Amniotic stem cell (primary cell): ENCODE results near the gene FBXO10.
"Not testable (repeated sequence)": the region's sequence is repeated elsewhere in the genome, so short reads cannot be mapped to it uniquely, and the experiment has no call there.

Source experiments
- DNase-seq: peaks from one replicate; lab custom pipeline; 2025; lab: John Stamatoyannopoulos, UW

FBXO10 gene

DNA sequence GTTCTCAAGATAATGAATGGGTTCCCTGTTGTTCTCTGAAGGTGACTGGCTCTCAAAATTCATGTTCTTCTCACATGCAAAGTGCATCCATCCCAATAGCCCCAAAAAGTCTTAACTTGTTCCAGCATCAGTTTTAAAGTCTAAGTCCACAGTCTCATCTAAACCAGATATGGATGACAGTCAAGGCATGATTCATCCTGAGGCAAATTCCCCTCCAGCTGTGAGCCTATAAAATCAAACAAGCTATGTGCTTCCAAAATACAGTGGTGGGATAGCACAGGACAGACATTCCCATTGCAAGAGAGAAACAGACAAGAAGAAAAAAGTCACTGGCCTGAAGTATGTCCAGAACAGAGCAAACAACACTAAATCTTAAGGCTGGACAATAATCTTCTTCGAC is 25.4 kb downstream of the FBXO10 start:
- DNase-seq, result no peak

DNA sequence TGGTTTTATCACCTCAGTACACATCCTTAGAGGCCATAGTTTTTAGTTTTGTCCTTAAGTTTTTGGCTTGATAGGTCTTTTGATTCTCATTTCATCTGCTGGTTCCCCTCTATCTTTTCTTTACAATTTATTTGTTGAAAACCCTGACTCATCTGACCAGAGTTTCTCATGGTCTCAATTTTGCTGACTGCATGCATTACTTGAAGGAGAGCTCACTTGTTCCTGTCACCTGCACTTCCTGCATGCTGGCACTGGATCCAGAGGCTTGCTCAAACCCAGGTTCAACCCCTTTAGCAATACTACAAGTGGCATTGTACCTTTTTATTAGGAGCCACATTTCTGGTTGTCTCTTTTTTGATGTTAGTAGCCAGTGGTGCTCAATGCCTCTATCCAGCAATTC is 26.7 kb downstream of the FBXO10 start:
- no peak for DNase-seq

DNA sequence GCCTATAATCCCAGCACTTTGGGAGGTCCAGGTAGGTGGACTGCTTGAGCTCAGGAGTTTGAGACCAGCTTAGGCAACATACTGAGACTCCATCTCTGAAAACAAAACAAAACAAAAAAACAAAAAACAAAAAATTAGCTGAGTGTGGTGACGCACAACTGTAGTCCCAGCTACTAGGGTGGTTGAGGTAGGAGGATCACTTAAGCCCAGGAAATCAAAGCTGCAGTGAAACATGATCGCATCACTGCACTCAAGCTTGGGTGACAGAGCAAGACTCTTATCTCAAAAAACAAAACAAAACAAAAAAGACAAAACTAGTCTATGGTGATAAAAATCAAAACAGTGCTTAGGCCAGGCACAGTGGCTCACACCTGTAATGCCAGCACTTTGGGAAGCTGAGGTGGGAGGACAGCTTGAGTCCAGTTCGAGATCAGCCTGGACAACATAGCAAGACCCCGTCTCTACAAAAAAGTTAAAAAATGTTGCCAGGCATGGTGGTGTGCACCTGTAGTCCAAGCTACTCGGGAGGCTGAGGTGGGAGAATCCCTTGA is 28.8 kb downstream of the FBXO10 start:
- no peak for DNase-seq

DNA sequence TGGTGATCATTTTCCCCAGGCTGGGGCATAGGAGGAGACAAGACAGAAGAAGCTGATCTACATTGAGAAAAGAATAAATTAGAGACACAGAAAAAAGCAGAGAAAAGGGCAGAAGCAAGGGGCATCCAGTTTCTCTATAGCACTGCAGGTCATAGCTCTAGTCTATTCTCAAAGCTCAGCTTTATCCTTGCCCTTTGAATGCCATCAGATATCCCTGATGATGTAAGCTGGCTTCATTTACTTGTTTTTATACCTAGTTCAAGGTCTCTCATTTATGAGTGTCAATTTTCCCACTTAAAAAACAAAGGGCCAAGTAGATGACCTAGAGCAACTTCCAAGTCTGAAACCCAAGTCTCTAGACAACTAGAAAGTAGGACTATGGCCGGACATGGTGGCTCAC is 32.7 kb downstream of the FBXO10 start:
- no peak for DNase-seq

DNA sequence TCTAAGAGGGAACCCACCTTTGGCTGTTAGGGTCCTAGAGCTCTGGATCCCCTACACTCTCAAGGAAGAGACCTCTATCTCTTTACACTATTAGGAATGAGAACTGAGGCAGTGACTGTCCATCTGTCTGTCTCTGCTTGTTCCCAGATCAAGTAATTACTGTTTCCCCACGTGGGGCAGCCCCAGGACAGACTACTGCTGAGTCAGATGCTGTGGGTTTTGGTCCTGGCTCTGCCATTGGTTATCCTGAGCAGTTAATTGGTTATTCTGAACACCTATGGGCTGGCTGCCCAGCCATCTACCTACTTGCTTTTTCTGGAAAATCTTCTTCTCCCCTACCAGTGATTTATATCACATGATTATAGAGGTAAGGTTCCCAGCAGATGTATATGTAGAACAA is 33.3 kb downstream of the FBXO10 start:
- DNase-seq, result no peak

DNA sequence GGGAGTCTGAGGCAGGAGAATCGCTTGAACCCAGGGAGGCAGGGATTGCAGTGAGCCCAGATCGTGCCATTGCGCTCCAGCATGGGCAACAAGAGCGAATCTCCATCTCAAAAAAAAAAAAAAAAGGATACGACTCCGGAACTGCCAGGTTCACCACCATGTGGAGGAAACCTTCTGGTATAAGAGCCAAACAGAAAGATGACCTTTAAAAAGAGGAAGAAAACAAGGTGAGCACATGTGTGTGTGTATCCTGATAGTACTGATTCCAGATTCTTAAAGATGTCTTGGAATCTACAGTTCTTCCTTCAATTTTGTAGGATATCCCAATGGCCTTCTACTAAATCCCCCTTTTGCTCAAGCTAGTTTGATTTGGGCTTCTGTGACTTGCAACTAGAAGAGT is 33.7 kb downstream of the FBXO10 start:
- DNase-seq, result no peak

DNA sequence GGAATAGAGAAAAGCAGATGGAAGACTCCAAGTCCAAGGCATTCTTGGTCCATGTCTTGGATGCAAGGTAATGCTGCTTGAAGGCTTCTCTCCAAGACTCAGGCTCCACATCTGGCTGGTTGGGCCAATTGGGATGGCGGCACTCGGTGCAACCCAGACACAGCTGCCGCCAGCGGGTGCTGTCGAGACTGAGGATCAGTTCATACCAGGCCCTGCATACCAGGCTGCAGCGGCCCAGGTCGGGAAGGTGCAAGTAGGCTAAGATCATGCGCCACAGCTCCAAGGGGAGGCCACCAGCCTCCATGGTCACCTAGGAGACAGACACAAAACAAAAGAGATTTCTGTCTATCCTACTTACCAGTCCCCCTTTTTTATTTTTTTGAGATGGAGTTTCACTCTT is 34.7 kb downstream of the FBXO10 start:
- DNase-seq, result no peak

DNA sequence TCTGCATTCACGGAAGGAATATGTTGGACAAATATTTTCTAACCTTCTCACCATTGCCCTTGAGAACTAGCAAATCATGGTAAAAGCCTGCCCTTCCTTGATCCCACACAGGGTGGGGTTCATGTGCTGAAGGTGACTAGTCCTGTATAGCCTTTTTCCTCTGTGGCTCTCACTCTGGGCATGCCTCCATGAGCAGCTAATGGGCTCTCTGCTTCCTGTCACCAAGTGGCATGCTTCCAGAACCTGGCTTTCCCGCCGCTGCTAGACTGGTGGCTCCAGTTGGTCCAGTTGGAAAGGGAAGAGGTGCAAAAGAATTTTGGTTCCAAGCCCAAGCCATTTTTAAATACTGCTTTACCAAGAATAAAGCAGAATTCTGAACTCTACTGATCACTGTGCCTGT is 35.5 kb downstream of the FBXO10 start:
- no peak for DNase-seq

DNA sequence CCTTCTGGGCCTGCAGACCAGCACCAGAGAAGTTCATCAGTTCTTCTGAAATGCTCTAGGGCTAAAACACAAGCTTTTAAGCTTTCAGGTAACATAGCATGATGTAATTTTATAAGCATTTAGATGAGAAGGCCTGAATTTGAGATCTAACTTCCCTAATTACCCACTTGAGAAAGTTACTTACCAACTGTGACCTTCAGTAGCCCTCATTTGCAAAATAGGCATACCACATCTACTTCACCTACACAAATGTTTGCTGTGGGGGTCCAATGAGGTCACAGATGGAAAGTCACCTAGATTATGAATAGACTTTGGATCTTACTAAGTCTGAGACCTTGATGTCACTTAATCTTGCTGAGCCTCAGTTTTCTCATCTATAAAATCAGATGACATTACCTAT is 36.5 kb downstream of the FBXO10 start:
- DNase-seq, result no peak

DNA sequence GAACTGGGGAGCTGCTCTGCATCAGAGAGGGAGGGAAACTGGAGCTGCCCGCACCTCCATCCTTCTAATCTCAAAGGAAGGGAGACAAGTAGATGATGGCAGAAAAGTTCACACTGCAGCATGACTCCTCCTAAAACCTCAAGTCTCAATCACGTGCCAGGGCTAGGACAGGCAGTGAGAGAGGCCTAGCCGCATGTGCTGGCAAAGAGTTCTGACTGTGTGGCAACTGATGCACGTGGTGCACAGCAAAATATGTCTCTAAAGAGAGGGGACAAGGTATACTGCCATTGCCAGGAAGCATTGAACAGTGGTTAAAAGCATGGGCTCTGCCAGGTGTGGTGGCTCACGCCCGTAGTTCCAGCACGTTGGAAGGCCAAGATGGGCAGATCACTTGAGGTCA is 38.1 kb downstream of the FBXO10 start:
- DNase-seq, result no peak

DNA sequence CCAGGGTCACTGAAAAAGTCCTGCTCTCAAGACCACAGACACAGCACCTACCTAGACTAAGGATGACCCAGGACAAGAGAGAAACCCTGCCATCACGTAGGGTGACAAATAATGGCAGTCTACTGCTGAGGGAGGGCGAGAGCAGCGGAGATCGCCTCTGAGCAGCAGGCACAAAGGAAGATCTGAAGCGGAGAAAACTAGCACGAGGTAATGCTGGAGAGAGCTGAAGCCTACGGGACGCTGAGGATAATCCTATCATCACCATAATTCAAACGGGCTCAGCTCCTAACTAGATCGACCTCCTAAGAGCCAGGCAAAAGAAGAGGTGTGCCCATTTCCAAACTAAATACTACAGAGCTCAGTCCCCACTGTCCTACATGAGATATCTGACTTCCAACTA is 41.3 kb downstream of the FBXO10 start:
- no peak for DNase-seq

DNA sequence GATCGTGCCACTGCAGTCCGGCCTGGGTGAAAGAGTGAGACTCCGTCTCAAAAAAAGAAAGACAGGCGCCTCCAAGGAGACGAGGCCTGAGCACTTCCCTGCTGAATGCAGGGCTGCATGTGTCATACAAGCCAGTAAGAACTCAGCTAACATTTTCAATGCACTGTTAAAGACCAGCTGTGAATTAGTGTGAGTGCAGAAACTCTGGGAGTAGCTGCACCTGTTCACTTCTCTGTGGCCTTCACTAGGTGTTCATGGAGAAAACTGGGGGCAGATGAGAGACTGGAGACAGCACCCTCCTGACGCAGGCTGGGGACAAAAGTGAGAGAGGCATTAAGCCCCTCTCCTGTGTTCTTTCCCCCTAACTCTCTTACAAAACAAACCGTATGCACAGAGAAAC is 41.8 kb downstream of the FBXO10 start:
- no peak for DNase-seq

DNA sequence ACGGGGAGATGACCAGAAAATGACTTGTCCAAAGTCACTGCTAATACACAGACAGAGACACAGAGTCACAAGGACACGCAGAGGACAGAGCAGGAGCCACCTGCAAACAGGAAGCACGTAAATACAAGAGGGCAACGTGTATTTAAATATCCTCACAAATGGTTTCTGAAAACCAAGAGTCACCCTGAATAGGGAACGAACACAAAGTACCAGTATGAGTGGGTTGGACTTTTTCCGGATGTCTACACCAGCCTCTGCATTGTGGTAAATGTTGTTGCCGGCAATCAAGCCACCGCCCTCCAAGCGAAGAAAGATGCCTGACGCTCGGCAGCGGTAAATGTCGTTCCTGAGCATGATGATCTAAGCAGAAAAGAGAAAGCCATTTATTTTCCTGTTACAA is 44.5 kb downstream of the FBXO10 start:
- DNase-seq, result no peak

DNA sequence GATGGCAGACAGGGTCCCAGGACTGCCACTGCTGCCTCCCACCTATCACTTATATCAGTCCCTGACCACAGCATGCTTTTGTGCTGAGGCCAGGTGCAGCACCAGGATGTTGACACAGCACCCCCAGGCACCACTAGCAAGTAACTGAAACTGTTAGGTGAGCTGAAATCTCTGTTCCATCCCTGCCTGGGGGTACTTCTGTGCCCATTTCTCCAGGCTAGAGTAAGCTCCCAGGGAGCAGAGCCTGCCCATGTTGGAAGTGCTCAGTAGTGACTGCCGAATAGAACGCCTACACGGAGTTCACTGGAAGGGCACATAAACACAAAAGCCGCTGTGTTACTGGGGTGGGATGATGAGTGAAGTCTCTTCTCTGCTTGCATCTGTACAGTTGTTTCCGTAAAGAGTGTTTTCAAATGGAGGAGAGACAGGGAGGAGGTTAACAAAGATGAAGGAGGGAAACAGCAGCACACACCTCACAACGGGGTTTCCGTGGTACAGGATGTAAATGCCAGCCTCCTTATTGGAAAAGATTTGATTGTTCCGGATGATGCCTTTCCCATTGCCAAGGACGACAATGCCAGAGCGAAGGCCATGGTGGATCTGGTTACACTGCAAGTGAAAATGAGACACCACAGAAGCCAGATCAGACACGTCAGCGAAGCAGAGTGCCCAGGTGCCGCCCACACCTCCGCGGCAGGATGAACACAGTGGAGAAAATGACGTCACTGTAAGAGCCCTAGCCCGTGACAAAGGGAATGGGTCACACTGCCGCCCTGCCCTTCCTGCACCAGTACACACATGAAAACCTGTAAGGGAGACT is 47.3 kb downstream of the FBXO10 start:
- no peak for DNase-seq

DNA sequence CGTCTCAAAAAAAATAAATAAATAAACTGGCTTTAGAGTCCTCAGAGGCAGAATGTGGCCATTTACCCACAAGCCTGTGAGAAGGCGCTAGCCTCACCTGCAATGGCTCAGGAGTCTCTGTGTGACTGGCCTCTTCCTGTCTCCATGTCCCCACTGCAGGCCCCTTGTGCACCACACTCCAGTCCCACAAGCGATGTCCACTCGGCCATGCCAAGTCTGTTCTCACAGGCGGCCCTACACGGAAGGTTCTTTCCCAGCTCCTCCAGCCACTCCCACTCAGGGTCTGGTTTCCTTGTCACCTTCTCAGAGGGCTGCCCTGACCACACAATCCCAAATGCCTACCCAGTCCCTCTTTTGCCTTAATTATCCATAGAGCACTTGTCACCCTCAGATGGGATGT is 52.3 kb downstream of the FBXO10 start:
- no peak for DNase-seq

DNA sequence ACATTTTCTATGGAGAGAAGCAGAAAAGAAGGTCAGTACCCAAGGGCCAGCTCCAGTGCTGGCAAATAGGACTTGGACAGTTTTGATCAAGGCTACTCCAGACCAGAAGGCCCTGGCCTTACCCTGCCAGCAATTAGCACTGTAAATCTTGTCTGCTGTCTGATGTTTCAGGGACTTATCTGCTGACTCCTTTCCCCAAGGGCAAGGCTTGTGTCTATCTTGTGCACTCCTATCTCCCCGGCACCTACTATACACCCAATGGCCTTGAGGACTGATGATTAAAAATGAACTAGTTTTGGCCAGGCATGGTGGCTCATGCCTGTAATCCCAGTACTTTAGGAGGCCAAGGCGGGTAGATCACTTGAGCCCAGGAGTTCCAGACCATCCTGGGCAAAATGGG is 53.2 kb downstream of the FBXO10 start:
- no peak for DNase-seq

DNA sequence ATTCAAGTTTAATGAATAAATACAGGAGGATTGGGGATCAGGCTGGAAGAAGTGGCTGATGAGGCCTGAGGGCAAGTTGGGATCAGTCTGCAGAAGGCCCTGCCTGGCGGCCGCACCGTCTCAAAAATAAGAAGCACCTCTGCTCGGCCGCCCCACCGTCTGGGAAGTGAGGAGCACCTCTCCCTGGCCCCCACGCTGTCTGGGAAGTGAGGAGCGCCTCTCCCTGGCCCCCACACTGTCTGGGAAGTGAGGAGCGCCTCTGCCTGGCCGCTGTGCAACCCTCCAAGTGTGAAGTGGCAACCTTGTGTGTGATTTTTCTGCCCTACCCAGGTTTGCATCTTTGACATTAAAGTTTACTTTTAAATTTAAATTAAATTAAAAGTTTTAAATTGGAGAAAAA is 55.1 kb downstream of the FBXO10 start:
- no peak for DNase-seq

DNA sequence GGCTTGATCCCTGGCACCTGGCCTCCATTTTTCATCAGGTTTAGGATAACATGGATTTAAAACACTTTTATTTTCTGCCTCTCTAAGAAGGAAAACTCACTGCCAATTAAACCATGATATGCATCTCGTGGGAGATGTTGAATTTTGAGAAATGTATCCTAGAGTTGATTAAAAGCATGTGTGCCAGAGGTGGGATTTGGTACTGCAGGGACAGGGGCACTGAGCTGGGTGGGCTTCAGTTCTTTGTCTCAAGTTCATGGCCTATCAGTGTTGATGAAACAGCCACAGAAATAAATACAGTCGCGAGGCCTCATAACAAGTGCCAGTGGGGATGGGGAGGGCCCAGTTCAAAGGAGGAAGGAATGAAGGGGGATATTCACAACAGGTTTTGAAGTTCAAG is 55.5 kb downstream of the FBXO10 start:
- no peak for DNase-seq

DNA sequence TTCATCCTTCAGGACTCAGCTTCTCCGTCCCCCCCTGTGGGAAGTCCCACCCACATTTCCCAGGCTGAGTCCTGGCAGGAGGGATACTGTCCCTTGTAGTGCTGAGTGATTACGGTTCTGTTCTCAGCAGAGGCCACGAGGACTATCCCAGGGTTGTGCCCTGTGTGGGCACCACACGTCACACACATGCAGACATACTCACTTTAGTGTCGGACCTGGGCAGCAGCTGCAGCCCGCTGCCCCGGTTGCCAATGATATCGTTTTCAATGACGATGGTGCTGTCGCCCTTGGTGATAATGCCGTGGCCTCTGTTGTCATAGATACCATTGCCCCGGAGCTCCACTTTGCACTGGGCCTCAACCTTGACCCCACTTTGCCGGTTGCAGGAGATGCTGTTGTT is 58.3 kb downstream of the FBXO10 start:
- DNase-seq, result no peak

DNA sequence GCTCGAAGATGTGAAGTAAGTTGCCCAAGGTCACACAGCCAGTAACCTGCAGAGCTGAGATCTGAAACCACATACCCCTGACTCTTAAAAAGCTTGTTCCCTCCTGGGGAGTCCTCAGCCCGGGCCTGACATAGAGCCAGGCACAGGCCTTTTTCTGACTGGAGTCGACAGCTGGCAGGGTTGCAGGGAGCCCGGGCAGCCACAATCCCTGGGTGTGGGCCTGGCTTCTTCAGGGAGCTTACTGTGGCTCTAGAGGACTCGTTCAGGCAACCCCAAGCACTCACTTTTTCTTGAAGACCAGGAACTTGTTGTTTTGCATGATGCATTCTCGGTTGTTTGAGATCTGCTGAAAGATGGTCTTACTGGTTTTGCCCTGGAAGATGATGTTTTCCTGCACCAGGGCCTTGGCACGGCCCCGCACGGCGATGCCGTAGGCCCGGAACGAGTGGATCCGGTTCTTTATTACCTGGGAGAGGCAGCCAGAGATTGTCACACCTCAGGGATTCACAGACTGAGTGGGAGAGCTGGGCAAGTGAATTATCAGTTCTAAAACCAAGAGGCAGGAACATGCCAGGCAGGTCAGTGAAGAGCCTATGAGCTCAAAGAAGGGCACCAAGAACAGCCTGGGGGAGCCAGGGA is 60.4 kb downstream of the FBXO10 start:
- no peak for DNase-seq

DNA sequence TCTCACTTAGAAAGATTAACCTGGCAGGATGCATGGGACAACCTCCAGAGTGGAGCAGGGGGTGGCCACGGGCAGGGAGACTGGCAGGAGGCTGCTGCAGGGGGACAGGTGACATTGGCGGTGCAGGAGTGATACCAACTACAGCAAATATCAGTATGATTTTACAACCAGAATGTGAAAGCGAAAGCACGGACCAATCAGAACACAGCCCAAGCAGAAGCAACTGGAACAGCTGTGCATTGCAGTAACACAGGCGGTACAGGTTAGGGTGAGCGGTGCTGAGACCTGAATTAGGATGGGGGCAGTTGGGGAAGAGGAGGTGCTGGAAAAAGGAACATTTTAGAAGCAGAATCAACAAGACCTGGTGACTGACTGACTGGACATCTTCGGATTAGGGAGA is 61.2 kb downstream of the FBXO10 start:
- no peak for DNase-seq

DNA sequence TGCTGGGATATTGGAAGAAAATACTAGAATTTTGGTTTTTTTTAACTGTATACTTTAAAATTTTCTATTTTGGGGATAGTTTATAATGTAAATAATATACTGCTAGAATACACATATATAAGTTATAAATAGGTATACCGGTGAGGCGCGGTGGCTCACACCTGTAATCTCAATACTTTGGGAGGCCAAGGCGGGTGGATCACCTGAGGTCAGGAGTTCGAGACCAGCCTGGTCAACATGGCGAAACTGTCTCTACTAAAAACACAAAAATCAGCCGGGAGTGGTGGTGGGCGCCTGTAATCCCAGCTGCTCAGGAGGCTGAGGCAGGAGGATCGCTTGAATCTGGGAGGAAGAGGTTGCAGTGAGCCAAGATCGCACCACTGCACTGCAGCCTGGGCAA is 61.8 kb downstream of the FBXO10 start:
- DNase-seq, result not testable (repeated sequence)

DNA sequence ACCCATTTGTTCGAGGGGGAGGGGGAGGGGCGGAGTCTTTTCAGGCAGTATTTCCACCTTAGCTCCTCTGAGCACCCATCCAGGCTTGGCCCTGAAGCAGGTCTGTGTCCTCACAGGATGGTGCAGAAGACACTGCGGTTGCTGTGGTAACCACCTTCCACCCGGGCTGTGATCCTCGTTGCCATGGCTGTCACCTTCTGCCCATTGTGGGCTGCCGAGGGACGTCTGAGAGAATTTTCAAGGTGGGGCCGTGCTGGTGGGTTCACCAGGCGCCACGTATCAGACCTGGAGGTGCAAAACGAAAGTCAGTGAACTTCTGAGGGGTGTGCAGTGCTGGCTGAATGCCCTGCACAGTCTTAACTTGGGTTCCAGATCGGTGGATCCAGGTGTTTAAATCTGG is 63.7 kb downstream of the FBXO10 start:
- no peak for DNase-seq
